DMS153 (cell line): ENCODE measurements around the gene RBM11.

Experiments
- DNase-seq: peaks from one replicate; lab custom pipeline; 2025; lab: John Stamatoyannopoulos, UW

Gene RBM11

DNA sequence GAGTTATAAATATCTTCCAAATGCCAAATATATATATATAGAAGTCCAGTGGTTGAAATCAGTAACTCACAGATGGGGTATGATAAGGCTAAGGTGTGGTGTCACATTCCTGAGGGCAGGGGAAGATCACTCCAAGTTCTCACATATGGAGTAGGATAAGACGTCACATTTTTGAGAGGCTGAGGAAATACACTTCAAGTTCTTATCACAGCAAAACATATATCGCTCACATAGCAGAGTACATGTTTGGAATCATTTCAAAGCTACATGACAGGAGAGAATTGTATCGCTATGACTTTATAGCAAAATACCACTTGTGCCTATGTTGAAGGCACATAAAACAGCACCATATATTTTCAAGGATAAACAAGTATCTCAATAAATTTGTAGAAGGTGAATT is 55.1 kb downstream of the RBM11 start:
- DNase-seq: no peak

DNA sequence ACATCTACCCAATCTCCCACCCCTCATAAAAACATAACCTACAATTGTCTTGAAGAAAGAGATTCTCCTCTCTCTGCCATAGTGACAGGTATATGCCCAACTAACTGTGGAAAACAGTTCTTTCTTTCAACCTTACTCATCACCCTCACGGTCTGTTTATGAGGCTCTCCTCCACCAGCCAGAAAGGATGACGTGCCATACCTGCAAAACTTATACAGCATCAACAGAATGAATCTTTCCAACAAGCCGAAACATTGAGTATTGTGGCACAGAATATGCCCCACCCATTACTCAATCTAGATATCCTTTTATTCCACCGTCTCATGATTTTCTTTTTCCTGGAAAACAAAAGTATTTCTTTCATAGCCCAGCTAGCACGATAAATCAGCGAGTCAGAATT is 55.7 kb downstream of the RBM11 start:
- DNase-seq: no peak

DNA sequence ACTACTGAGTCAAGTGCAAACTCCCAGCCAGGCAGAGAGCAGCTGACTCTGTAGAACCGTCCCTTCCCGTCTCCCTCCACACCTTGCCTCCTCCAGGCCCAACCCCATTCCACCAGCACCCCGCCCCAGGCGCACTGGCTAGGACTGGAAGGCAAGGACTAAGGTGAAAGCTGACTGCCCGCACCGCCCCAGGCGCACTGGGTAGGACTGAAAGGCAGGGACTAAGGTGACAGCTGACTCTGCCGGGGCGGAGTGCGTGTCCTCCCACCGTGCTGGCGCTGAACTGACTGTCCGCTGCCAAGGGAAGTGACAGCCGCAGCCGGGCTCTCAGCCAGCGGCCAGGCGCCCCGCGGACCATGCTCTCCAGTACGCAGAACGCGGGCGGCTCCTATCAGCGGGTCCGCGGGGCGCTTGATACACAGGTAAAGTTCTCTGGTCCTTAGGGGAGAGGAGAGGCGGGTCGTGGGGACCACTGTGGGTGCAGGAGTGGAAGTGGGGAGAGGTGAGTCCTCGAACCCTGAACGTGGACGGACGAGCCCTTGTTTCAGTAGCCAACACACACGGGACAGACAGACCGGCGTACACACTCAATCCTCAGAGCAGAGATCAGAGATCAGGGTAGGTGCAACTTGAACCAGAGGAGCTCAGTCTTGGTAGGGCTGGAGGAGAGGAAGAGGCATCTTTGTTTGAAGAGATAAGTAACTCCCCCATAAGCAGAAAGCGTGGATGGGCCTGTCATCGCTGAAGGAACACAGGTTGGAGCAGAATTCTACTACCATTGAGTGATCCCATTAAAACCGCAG is 58.0 kb downstream of the RBM11 start:
- no peak for DNase-seq

DNA sequence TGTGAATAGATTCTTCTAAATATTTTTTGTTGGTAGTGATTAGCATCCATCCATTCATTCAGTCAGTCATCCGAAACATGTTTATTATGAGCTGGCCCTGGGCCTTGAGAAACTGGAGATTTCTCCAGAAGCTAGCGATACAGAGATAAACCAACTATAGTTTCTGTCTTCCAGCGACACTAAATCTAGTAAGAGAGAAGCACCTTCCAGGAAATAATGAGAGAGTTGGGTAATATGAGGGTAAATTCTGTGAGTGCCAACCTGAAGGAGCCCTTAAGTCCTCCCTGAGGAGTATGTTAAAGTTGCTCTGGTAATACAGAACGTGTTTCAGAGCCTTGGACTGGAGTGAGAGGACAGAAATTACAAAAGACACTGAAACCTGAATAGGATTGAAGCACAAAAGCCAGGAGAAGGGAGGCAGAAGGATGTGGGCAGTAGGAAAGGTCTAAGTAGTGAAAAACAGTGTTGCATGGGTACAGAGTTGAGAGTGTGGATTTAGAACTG is 59.8 kb downstream of the RBM11 start:
- no peak for DNase-seq
